PFSK-1 (cell line): ENCODE results near the gene ATCAY.

ENCODE experiments used
- FOXP2 ChIP-seq: optimal IDR thresholded peaks from 2 replicates; pipeline ENCODE3; 2011; ENCODE audit warnings: borderline replicate concordance, control low read depth, inconsistent platforms; ENCODE audit not compliant: insufficient read depth; ENCODE audit errors: extremely low read length, extremely low read depth
- POLR2AphosphoS5 ChIP-seq: IDR thresholded peaks from 2 replicates; pipeline ENCODE4 v1.6.1; 2012; ENCODE audit warnings: low read depth, mild to moderate bottlenecking, control low read depth, low read length, moderate library complexity
- REST ChIP-seq, 2 experiments: IDR thresholded peaks; 2 replicates each; pipeline versions ENCODE4 v1.6.1 to v1.8.0; 2011 to 2012; ENCODE audit warnings: low read depth in 2 of 2, low read length in 2 of 2, control low read depth in 1 of 2, inconsistent platforms in 1 of 2, mild to moderate bottlenecking in 1 of 2, moderate library complexity in 1 of 2; ENCODE audit not compliant: insufficient read depth in 1 of 2
- SIN3A ChIP-seq: IDR thresholded peaks from 2 replicates; pipeline ENCODE4 v1.6.1; 2012; ENCODE audit warnings: mild to moderate bottlenecking, low read length, moderate library complexity, borderline replicate concordance; ENCODE audit not compliant: insufficient read depth
- TAF1 ChIP-seq: IDR thresholded peaks from 2 replicates; pipeline ENCODE4 v1.6.1; 2012; ENCODE audit warnings: low read length, control low read depth, borderline replicate concordance; ENCODE audit not compliant: insufficient read depth

ATCAY gene

GRCh38 chr19:3857449-3858003 is 23.0 kb upstream of the ATCAY start:
- TF ChIP-seq SIN3A (no peak), FOXP2 (no peak), POLR2AphosphoS5 (no peak)

GRCh38 chr19:3860499-3860898 is 20.0 kb upstream of the ATCAY start:
- TF ChIP-seq POLR2AphosphoS5 = no peak

GRCh38 chr19:3862826-3863500 is 17.5 kb upstream of the ATCAY start:
- TF ChIP-seq FOXP2 (no peak), TAF1 (no peak), SIN3A (no peak), REST (IDR thresholded peaks at IDR 0.05; ENCODE audit: insufficient read depth in 1 of 2, low read depth in 2 of 2, low read length in 2 of 2) (no peak), POLR2AphosphoS5 (no peak)

- TF ChIP-seq FOXP2 = no peak
- no peak for TF ChIP-seq TAF1
- TF ChIP-seq REST (IDR thresholded peaks at IDR 0.05; ENCODE audit: insufficient read depth in 1 of 2, low read depth in 2 of 2, low read length in 2 of 2) = no peak
- no peak for TF ChIP-seq SIN3A
- TF ChIP-seq POLR2AphosphoS5 = no peak
Observed at GRCh38 chr19:3863648-3864047, 16.8 kb upstream of the ATCAY start.

- TF ChIP-seq REST (IDR thresholded peaks at IDR 0.05; ENCODE audit: insufficient read depth in 1 of 2, low read depth in 2 of 2, low read length in 2 of 2) (no peak), TAF1 (no peak), POLR2AphosphoS5 (no peak), FOXP2 (no peak), SIN3A (no peak)
Observed at GRCh38 chr19:3866910-3867638, 13.4 kb upstream of the ATCAY start.
